D721Med (cell line): Measurements from ENCODE around the gene VASN.

ENCODE experiments used
- DNase-seq: peaks from one replicate; pipeline ENCODE4 v3.0.0; 2011; ENCODE audit warnings: low spot score; ENCODE audit not compliant: insufficient read length
- FAIRE-seq: peaks from 2 replicates; lab custom pipeline; 2011; peaks lifted over from hg19 to GRCh38; lab: Jason Lieb, UNC
- CTCF ChIP-seq: IDR thresholded peaks from 2 replicates; pipeline ENCODE4 v1.5.1; 2012; ENCODE audit warnings: mild to moderate bottlenecking, control low read depth; ENCODE audit not compliant: insufficient read depth; ENCODE audit errors: missing control alignments

Gene VASN

DNA sequence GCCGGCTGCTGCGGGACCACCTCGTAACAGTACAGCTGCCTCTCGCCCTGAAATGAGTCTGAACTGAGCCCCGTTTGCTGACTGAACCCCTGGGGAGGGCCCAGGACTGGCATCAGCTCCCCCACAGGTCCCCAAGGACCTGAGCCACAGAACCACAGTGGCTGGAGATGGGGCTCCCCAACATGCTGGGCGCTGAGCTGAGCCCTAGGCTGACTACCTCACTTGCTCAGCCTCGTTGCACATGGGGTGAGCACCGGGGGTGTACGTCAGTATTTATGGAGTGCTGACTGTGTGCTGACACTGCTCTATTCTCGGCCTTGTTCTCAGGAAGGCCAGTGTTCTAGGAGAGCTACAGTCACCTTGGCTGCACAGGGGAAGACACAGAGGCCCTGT, 6.6 kb upstream of the VASN start:
- no peak for DNase-seq
- no peak for TF ChIP-seq CTCF
- FAIRE-seq = no peak

DNA sequence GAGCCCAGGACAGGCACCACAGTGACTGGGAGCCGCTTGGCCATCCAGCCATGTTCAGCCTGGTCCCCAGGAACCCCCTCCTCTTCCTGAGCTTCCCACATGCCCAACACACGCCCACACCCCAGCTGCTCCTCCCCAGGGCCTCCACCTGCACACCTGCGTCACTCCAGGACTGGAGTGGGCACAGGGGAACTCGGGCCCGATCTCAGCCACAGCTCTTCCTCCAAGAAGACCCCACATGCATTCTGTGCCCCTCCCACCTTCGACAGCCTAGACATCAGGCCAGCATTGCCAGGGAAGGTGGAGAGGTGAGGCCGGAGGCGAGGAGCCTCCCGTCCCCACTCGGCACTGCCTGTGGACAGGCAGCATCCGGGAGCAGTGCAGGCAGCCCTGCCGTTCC, 6.0 kb upstream of the VASN start:
- no peak for TF ChIP-seq CTCF
- FAIRE-seq (no peak), DNase-seq (no peak)

GRCh38 chr16:4366016-4366415, 5.6 kb upstream of the VASN start:
- FAIRE-seq = no peak
- no peak for DNase-seq
- TF ChIP-seq CTCF = no peak

DNA sequence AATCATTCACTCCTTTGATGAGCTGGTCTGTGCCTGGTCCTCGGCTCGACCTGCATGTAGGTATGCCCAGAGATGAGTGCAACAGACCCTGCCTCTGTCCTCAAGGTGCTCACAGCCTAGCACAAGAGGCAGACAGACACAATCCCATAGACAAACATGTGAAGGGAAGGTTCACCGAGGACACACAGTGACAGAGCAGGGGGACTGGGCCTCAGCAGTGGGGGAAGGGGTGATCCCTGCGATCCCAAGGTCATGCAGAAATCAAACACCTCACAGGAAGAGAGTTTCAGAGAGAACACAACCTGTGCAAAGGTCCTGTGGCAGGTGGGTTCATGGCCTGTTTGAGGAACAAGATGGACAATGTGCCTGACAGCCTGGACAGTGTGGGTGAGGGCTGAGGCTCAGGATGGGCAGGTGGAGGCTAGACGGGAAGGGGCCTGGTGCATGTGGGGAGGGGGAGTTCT, 4.2 kb upstream of the VASN start:
- no peak for DNase-seq
- TF ChIP-seq CTCF = no peak
- no peak for FAIRE-seq

DNA sequence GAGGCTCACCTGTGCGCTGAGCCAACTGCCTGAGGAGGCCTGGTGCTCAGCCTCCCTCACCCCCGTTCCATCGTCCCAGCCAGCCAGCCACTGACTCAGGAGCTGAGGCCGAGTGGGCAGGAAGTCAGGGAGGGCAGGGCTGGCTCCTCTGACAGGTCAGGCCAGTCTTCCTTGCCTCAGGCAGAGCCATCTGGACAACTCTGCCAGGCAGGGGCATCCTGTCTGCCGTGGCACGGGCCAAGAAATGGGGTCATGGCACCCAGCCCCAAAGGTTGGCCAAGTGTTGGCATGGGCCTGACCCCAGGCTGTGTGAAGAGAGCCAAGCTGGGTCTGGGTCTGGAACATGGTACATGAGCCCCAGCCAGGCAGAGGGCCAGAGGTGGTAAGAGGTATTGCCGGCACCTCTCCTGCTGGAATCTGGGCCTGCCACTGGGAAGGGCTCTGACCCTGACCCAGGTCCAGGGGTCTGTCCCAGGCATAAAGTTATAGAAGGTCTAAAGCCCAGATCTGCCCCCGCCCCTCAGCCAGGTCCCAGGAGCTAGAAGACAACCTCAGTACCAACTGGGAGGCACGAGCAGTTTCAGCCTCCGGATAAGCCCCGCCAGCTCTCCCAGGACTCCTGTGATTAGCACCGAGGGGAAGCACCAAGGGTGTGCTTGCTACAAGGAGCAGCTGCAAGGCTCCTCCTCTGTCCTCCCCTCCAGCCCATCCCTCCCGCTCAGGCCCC, 2.5 kb upstream of the VASN start:
- FAIRE-seq (no peak), DNase-seq (no peak)
- no peak for TF ChIP-seq CTCF

DNA sequence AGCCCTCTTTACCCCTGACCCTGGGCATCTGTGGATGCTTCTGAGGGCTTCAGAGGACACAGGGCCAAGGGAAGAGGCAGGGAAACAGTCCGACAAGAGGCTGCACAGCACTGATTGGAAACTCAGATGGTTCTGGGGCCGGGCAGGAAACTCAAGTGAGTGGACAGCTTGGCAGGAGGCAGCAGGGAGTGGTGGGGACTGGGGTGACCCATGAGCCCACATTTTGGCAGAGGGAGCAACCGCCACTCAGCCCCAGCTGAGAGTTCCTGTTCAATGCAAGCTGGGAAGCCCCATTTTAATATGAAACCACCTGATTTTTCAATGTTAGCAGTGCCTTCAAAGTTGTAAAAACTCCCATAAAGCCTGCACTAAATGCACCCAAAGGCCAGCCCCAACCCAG, 1.5 kb upstream of the VASN start:
- no peak for TF ChIP-seq CTCF
- DNase-seq = no peak
- FAIRE-seq = no peak

GRCh38 chr16:4370570-4371356, 885 bp upstream of the VASN start:
- TF ChIP-seq CTCF = no peak
- FAIRE-seq = no peak
- DNase-seq = no peak
